Measurements from ENCODE around the gene FBLN7.

Gene FBLN7

GRCh38 chr2:112216167-112216566, 78.0 kb downstream of the FBLN7 start:
- Histone ChIP-seq H3K36me3 (peaks cover 13 to 18% (median 16%) of the 10 kb centered on the region in 3 donors), H3K4me3 (no peak overlapping the region), H3K27me3 (no peaks in the 10 kb centered on the region), H3K4me1 (no peaks in the 10 kb centered on the region), H3K27ac (no peak overlapping the region), H3K9me3 (peaks cover 0 to 2% (median 0%) of the 10 kb centered on the region in 3 donors)
- DNase-seq = no peak
- TF ChIP-seq CTCF (IDR thresholded peaks at IDR 0.05) = no peak
- intact Hi-C loops (cut with DNase I; ENCODE audit: low total_unique reads) = no loop called here

- TF ChIP-seq CTCF (IDR thresholded peaks at IDR 0.05) = no peak
- intact Hi-C loops (cut with DNase I; ENCODE audit: low total_unique reads) = no loop called here
- no peaks in the 10 kb centered on the region for H3K4me1 ChIP-seq
- no peak overlapping the region for H3K27ac ChIP-seq
- H3K4me3 ChIP-seq = no peak overlapping the region
- H3K9me3 ChIP-seq = peaks cover 0 to 2% (median 0%) of the 10 kb centered on the region in 3 donors
- H3K36me3 ChIP-seq = peaks cover 5 to 11% (median 9%) of the 10 kb centered on the region in 3 donors
- DNase-seq = no peak
- H3K27me3 ChIP-seq = no peaks in the 10 kb centered on the region
Observed at GRCh38 chr2:112217854-112218253, 79.7 kb downstream of the FBLN7 start.

GRCh38 chr2:112220186-112220585, 82.0 kb downstream of the FBLN7 start:
- no peak for DNase-seq
- no peaks in the 10 kb centered on the region for H3K4me1 ChIP-seq
- intact Hi-C loops (cut with DNase I; ENCODE audit: low total_unique reads) = no loop called here
- no peak overlapping the region for H3K27ac ChIP-seq
- H3K9me3 ChIP-seq = peaks cover 0 to 2% (median 0%) of the 10 kb centered on the region in 3 donors
- H3K27me3 ChIP-seq = no peaks in the 10 kb centered on the region
- no peak for TF ChIP-seq CTCF (IDR thresholded peaks at IDR 0.05)
- peaks cover 0 to 5% (median 2%) of the 10 kb centered on the region in 3 donors for H3K36me3 ChIP-seq
- no peak overlapping the region for H3K4me3 ChIP-seq

DNA sequence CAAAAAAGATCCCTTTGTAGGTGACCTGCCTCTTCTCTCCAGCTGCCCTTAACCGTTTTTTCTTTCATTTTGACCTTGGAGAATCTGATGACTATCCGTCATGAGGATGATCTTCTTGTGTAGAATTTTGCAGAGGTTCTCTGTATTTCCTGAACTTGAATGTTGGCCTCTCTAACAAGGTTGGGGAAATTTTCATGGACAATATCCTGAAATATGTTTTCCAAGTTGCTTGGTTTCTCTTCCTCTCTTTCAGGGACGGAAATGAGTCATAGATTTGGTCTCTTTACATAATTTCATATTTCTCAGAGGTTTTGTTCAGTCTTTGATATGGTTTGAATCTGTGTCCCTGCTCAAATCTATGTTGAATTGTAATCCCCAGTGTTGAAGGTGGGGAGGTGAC, 82.6 kb downstream of the FBLN7 start:
- H3K4me3 ChIP-seq = no peak overlapping the region
- H3K27ac ChIP-seq = no peak overlapping the region
- no peak for TF ChIP-seq CTCF (IDR thresholded peaks at IDR 0.05)
- peaks cover 0 to 2% (median 0%) of the 10 kb centered on the region in 3 donors for H3K9me3 ChIP-seq
- DNase-seq = no peak
- intact Hi-C loops (cut with DNase I; ENCODE audit: low total_unique reads) = no loop called here
- peaks cover 0 to 5% (median 3%) of the 10 kb centered on the region in 3 donors for H3K36me3 ChIP-seq
- no peaks in the 10 kb centered on the region for H3K27me3 ChIP-seq
- H3K4me1 ChIP-seq = no peaks in the 10 kb centered on the region

GRCh38 chr2:112229348-112229747, 91.2 kb downstream of the FBLN7 start:
- DNase-seq = no peak
- peaks cover 0 to 16% (median 0%) of the 10 kb centered on the region in 4 donors for H3K4me1 ChIP-seq
- intact Hi-C loops (cut with DNase I; ENCODE audit: low total_unique reads) = no loop called here
- H3K27ac ChIP-seq = no peak overlapping the region
- peaks cover 0 to 16% (median 10%) of the 10 kb centered on the region in 3 donors for H3K36me3 ChIP-seq
- H3K27me3 ChIP-seq = no peaks in the 10 kb centered on the region
- TF ChIP-seq CTCF (IDR thresholded peaks at IDR 0.05) = no peak
- no peaks in the 10 kb centered on the region for H3K9me3 ChIP-seq
- H3K4me3 ChIP-seq = no peak overlapping the region

DNA sequence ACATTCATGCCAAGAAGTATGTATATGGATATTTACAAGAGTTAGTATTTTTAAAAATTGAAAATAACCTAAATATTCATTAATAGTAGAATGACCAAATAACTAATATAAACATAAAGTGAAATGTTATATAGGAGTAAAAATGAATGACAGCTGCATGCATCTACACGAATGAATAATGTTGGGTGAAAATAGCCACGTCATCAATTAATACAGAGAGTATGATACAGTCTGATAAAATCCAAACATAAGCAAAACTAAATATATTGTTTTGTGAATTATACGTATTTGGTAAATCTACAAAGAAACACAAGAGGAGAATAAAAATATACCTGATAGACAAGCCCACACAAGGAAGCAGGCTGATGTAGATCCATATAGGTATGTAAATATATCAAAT, 92.2 kb downstream of the FBLN7 start:
- TF ChIP-seq CTCF (IDR thresholded peaks at IDR 0.05) = no peak
- no peaks in the 10 kb centered on the region for H3K9me3 ChIP-seq
- H3K27ac ChIP-seq = no peak overlapping the region
- intact Hi-C loops (cut with DNase I; ENCODE audit: low total_unique reads) = no loop called here
- peaks cover 0 to 15% (median 10%) of the 10 kb centered on the region in 3 donors for H3K36me3 ChIP-seq
- no peak overlapping the region for H3K4me3 ChIP-seq
- H3K27me3 ChIP-seq = no peaks in the 10 kb centered on the region
- H3K4me1 ChIP-seq = peaks cover 0 to 16% (median 0%) of the 10 kb centered on the region in 4 donors
- no peak for DNase-seq
